ENCODE measurements around the gene SSRP1. TPM values are rescaled to one million over a fixed set of nuclear protein-coding genes. Genes with fewer than 3 reads are reported as not detected.
"Not testable (repeated sequence)": the region's sequence is repeated elsewhere in the genome, so short reads cannot be mapped to it uniquely, and the experiment has no call there.

The SSRP1 gene
- polyA plus RNA-seq, 4 donors: 32.4 to 95.4 (median 63.7) TPM

DNA sequence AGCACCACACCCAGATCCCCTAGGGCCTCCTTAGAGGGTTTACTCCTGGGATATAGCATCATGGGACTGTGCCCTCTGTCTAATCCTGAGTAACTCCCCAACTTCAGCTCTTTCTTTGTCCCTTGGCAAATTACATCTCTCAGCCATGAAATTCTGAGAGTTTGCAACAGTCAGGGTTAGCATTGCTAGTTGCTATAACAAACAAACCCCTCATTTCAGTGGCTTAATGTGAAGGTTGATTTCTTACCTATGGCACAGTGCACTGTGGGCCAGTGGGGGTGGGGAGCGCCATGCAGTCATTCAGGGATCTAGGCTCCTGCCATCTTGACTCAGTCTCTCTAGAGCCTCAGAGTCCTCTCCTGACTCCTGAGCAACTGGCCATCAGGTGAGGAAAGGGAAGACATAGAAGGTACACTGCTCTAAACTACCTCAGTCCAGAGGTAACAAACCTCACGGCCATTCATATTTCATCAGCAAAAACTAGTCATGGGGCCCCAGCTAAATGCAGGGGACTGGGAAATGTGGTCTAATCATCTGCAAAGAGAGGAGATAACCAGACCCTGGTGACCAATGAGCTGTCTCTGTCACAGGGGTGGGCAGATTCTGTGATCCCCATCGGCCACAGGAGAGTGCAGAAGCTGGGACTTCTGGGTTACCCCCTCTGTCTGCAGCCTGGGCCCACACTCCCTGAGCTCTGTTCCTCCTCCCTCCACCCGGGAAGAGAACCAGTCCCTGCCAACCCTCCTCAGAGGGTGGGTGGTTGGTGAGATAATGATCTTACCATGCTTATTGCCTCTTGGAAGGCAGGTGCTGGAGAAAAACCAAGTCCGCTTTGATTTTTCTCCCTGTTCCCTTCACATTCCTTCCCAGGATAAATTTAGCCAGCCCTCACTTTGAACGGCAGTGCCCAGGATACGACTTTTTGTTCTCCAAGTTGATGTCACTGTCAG is 27.7 kb upstream of the SSRP1 start:
- no peak overlapping the region for H3K27ac ChIP-seq (ENCODE audit: low read depth in 1 of 3, low read length in 2 of 3)
- H3K9me3 ChIP-seq (ENCODE audit: control insufficient read depth in 2 of 2, insufficient read depth in 1 of 2, low read depth in 1 of 2, low read length in 1 of 2): no peaks in the 10 kb centered on the region
- FAIRE-seq (no peak), DNase-seq (no peak)
- H3K4me1 ChIP-seq (ENCODE audit: control insufficient read depth in 3 of 3, insufficient read depth in 2 of 3, low read depth in 1 of 3, low read length in 2 of 3): no peaks in the 10 kb centered on the region
- H3K27me3 ChIP-seq (ENCODE audit: control insufficient read depth in 3 of 3, insufficient read depth in 3 of 3, low read length in 3 of 3): no peaks in the 10 kb centered on the region
- no peak overlapping the region for H3K4me3 ChIP-seq (ENCODE audit: low read depth in 1 of 3, low read length in 3 of 3)
- H3K36me3 ChIP-seq (ENCODE audit: control insufficient read depth in 3 of 3, insufficient read depth in 2 of 3, low read depth in 1 of 3, low read length in 3 of 3): no peaks in the 10 kb centered on the region
- WGBS, 3 donors: 36 to 69% (median 60%) methylated on average over 7 of the region's 7 CpGs

GRCh38 chr11:57361926-57362325 is 26.2 kb upstream of the SSRP1 start:
- Histone ChIP-seq H3K4me3 (ENCODE audit: low read depth in 1 of 3, low read length in 3 of 3) (no peak overlapping the region), H3K36me3 (ENCODE audit: control insufficient read depth in 3 of 3, insufficient read depth in 2 of 3, low read depth in 1 of 3, low read length in 3 of 3) (no peaks in the 10 kb centered on the region), H3K27ac (ENCODE audit: low read depth in 1 of 3, low read length in 2 of 3) (no peak overlapping the region), H3K27me3 (ENCODE audit: control insufficient read depth in 3 of 3, insufficient read depth in 3 of 3, low read length in 3 of 3) (no peaks in the 10 kb centered on the region), H3K9me3 (ENCODE audit: control insufficient read depth in 2 of 2, insufficient read depth in 1 of 2, low read depth in 1 of 2, low read length in 1 of 2) (no peaks in the 10 kb centered on the region), H3K4me1 (ENCODE audit: control insufficient read depth in 3 of 3, insufficient read depth in 2 of 3, low read depth in 1 of 3, low read length in 2 of 3) (no peaks in the 10 kb centered on the region)
- FAIRE-seq: no peak
- DNase-seq: no peak
- 69 to 77% (median 76%) methylated on average over 3 of the region's 3 CpGs for WGBS, 3 donors

- FAIRE-seq; H3K4me1 ChIP-seq (ENCODE audit: control insufficient read depth in 3 of 3, insufficient read depth in 2 of 3, low read depth in 1 of 3, low read length in 2 of 3); H3K36me3 ChIP-seq (ENCODE audit: control insufficient read depth in 3 of 3, insufficient read depth in 2 of 3, low read depth in 1 of 3, low read length in 3 of 3); H3K9me3 ChIP-seq (ENCODE audit: control insufficient read depth in 2 of 2, insufficient read depth in 1 of 2, low read depth in 1 of 2, low read length in 1 of 2); H3K27ac ChIP-seq (ENCODE audit: low read depth in 1 of 3, low read length in 2 of 3); H3K27me3 ChIP-seq (ENCODE audit: control insufficient read depth in 3 of 3, insufficient read depth in 3 of 3, low read length in 3 of 3); H3K4me3 ChIP-seq (ENCODE audit: low read depth in 1 of 3, low read length in 3 of 3); DNase-seq: not testable (repeated sequence)
Measured at GRCh38 chr11:57361420-57361819, 25.7 kb upstream of the SSRP1 start.

DNA sequence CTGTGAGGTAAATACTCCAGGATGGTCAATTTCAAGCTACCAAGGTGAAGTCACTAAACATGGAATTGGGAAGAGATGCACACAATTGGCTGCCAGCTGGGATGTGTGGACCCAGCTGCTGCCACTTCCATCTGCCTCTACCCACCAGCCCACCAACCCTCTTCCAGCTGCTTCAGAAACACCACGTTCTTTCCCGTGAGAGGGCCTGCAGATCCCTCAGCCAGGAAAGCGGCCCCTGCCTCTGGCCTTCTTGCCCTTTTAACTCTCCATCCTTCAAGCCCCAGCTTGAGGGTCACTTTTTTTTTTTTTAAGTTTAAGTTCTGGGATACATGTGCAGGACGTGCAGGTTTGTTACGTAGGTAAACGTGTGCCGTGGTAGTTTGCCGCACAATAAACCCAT is 25.3 kb upstream of the SSRP1 start:
- Histone ChIP-seq H3K27ac (ENCODE audit: low read depth in 1 of 3, low read length in 2 of 3) (no peak overlapping the region), H3K4me1 (ENCODE audit: control insufficient read depth in 3 of 3, insufficient read depth in 2 of 3, low read depth in 1 of 3, low read length in 2 of 3) (no peaks in the 10 kb centered on the region), H3K9me3 (ENCODE audit: control insufficient read depth in 2 of 2, insufficient read depth in 1 of 2, low read depth in 1 of 2, low read length in 1 of 2) (no peaks in the 10 kb centered on the region), H3K4me3 (ENCODE audit: low read depth in 1 of 3, low read length in 3 of 3) (no peak overlapping the region), H3K27me3 (ENCODE audit: control insufficient read depth in 3 of 3, insufficient read depth in 3 of 3, low read length in 3 of 3) (no peaks in the 10 kb centered on the region), H3K36me3 (ENCODE audit: control insufficient read depth in 3 of 3, insufficient read depth in 2 of 3, low read depth in 1 of 3, low read length in 3 of 3) (no peaks in the 10 kb centered on the region)
- WGBS, 3 donors: 93 to 94% (median 93%) methylated on average over 8 of the region's 8 CpGs
- DNase-seq (no peak), FAIRE-seq (no peak)

GRCh38 chr11:57359896-57360690 is 24.4 kb upstream of the SSRP1 start:
- Histone ChIP-seq H3K27ac (ENCODE audit: low read depth in 1 of 3, low read length in 2 of 3) (no peak overlapping the region), H3K36me3 (ENCODE audit: control insufficient read depth in 3 of 3, insufficient read depth in 2 of 3, low read depth in 1 of 3, low read length in 3 of 3) (no peaks in the 10 kb centered on the region), H3K4me1 (ENCODE audit: control insufficient read depth in 3 of 3, insufficient read depth in 2 of 3, low read depth in 1 of 3, low read length in 2 of 3) (no peaks in the 10 kb centered on the region), H3K9me3 (ENCODE audit: control insufficient read depth in 2 of 2, insufficient read depth in 1 of 2, low read depth in 1 of 2, low read length in 1 of 2) (no peaks in the 10 kb centered on the region), H3K4me3 (ENCODE audit: low read depth in 1 of 3, low read length in 3 of 3) (no peak overlapping the region), H3K27me3 (ENCODE audit: control insufficient read depth in 3 of 3, insufficient read depth in 3 of 3, low read length in 3 of 3) (no peaks in the 10 kb centered on the region)
- DNase-seq (no peak), FAIRE-seq (no peak)
- 74 to 84% (median 78%) methylated on average over 9 of the region's 9 CpGs for WGBS, 3 donors

DNA sequence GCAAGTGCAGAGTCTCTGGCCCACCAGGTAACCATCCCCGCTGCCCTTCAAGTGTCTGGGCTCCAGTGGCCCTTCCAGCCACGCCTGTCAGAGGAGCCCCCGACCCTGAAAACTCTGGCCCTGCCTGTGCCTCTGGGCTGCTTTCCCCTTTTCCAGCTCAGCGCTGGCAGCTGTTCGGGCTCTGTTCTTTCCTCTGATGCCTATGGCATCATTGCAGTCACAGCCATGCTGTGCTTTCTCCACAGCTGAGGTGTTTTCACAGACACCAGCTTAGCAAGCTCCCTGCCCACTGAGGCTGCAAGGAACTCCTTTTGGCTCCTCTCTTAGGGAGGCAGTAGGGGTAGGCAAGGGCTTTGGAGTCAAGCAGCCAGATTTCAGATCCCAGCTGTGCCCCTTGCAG is 23.7 kb upstream of the SSRP1 start:
- FAIRE-seq: no peak
- Histone ChIP-seq H3K9me3 (ENCODE audit: control insufficient read depth in 2 of 2, insufficient read depth in 1 of 2, low read depth in 1 of 2, low read length in 1 of 2) (no peaks in the 10 kb centered on the region), H3K27ac (ENCODE audit: low read depth in 1 of 3, low read length in 2 of 3) (no peak overlapping the region), H3K36me3 (ENCODE audit: control insufficient read depth in 3 of 3, insufficient read depth in 2 of 3, low read depth in 1 of 3, low read length in 3 of 3) (no peaks in the 10 kb centered on the region), H3K4me3 (ENCODE audit: low read depth in 1 of 3, low read length in 3 of 3) (no peak overlapping the region), H3K27me3 (ENCODE audit: control insufficient read depth in 3 of 3, insufficient read depth in 3 of 3, low read length in 3 of 3) (no peaks in the 10 kb centered on the region), H3K4me1 (ENCODE audit: control insufficient read depth in 3 of 3, insufficient read depth in 2 of 3, low read depth in 1 of 3, low read length in 2 of 3) (no peaks in the 10 kb centered on the region)
- DNase-seq: no peak
- 82 to 85% (median 84%) methylated on average over 5 of the region's 5 CpGs for WGBS, 3 donors

GRCh38 chr11:57358991-57359390 is 23.3 kb upstream of the SSRP1 start:
- WGBS, 3 donors: 67 to 73% (median 67%) methylated on average over 7 to 9 of the region's 9 CpGs
- no peak for FAIRE-seq
- H3K4me3 ChIP-seq (ENCODE audit: low read depth in 1 of 3, low read length in 3 of 3): no peak overlapping the region

GRCh38 chr11:57358543-57358961 is 22.9 kb upstream of the SSRP1 start:
- no peaks in the 10 kb centered on the region for H3K9me3 ChIP-seq (ENCODE audit: control insufficient read depth in 2 of 2, insufficient read depth in 1 of 2, low read depth in 1 of 2, low read length in 1 of 2)
- H3K27me3 ChIP-seq (ENCODE audit: control insufficient read depth in 3 of 3, insufficient read depth in 3 of 3, low read length in 3 of 3): no peaks in the 10 kb centered on the region
- no peaks in the 10 kb centered on the region for H3K4me1 ChIP-seq (ENCODE audit: control insufficient read depth in 3 of 3, insufficient read depth in 2 of 3, low read depth in 1 of 3, low read length in 2 of 3)
- FAIRE-seq: no peak
- peak; percentile 20 to 26 for DNase-seq
- 20 to 56% (median 40%) methylated on average over 9 of the region's 9 CpGs for WGBS, 3 donors
- no peak overlapping the region for H3K4me3 ChIP-seq (ENCODE audit: low read depth in 1 of 3, low read length in 3 of 3)
- no peaks in the 10 kb centered on the region for H3K36me3 ChIP-seq (ENCODE audit: control insufficient read depth in 3 of 3, insufficient read depth in 2 of 3, low read depth in 1 of 3, low read length in 3 of 3)
- no peak overlapping the region for H3K27ac ChIP-seq (ENCODE audit: low read depth in 1 of 3, low read length in 2 of 3)

More at GRCh38 chr11:57358991-57359390, 23.3 kb upstream of the SSRP1 start:
- no peaks in the 10 kb centered on the region for H3K9me3 ChIP-seq (ENCODE audit: control insufficient read depth in 2 of 2, insufficient read depth in 1 of 2, low read depth in 1 of 2, low read length in 1 of 2)
- no peaks in the 10 kb centered on the region for H3K27me3 ChIP-seq (ENCODE audit: control insufficient read depth in 3 of 3, insufficient read depth in 3 of 3, low read length in 3 of 3)
- no peaks in the 10 kb centered on the region for H3K36me3 ChIP-seq (ENCODE audit: control insufficient read depth in 3 of 3, insufficient read depth in 2 of 3, low read depth in 1 of 3, low read length in 3 of 3)
- no peak for DNase-seq
- H3K27ac ChIP-seq (ENCODE audit: low read depth in 1 of 3, low read length in 2 of 3): no peak overlapping the region
- no peaks in the 10 kb centered on the region for H3K4me1 ChIP-seq (ENCODE audit: control insufficient read depth in 3 of 3, insufficient read depth in 2 of 3, low read depth in 1 of 3, low read length in 2 of 3)

All from small intestine (tissue), 7 donors.